Kidney (tissue), 14 donors: ENCODE measurements around the gene S100G. TPM values are rescaled to one million over a fixed set of nuclear protein-coding genes. Genes with fewer than 3 reads are reported as not detected.
"Not testable (repeated sequence)": the region's sequence is repeated elsewhere in the genome, so short reads cannot be mapped to it uniquely, and the experiment has no call there.

ENCODE experiments used
- DNase-seq, 5 donors: peaks; one replicate each; pipeline ENCODE4 v3.0.0-alpha.2; 2013 to 2020
- FAIRE-seq: peaks from 2 replicates; lab custom pipeline; 2012; peaks lifted over from hg19 to GRCh38; lab: Jason Lieb, UNC
- H3K27ac ChIP-seq, 2 donors: one replicate each; pipeline ENCODE4 v1.7.0; 2013; ENCODE audit warnings: low read depth in 2 of 2, low read length in 2 of 2, inconsistent platforms in 1 of 2
- H3K27me3 ChIP-seq: one replicate; pipeline ENCODE4 v1.7.1; 2013; ENCODE audit warnings: low read length, inconsistent platforms; ENCODE audit not compliant: control insufficient read depth, insufficient read depth
- H3K36me3 ChIP-seq, 3 donors: one replicate each; pipeline versions ENCODE4 v1.7.0 to v1.7.1; 2013; ENCODE audit warnings: low read length in 3 of 3, control low read depth in 1 of 3, inconsistent platforms in 1 of 3; ENCODE audit not compliant: insufficient read depth in 3 of 3, control insufficient read depth in 2 of 3
- H3K4me1 ChIP-seq, 3 donors: one replicate each; pipeline versions ENCODE4 v1.7.0 to v1.7.1; 2013; ENCODE audit warnings: low read length in 3 of 3, inconsistent platforms in 1 of 3, low read depth in 1 of 3; ENCODE audit not compliant: control insufficient read depth in 2 of 3, insufficient read depth in 2 of 3
- H3K4me3 ChIP-seq, 3 donors: one replicate each; pipeline versions ENCODE4 v1.7.0 to v1.8.1; 2013; ENCODE audit warnings: low read length in 3 of 3, control low read depth in 1 of 3, inconsistent platforms in 1 of 3
- H3K9ac ChIP-seq, 3 donors: one replicate each; pipeline versions ENCODE4 v1.7.0 to v1.7.1; 2013; ENCODE audit warnings: low read length in 3 of 3, control low read depth in 1 of 3, inconsistent platforms in 1 of 3
- H3K9me3 ChIP-seq, 3 donors: one replicate each; pipeline versions ENCODE4 v1.7.0 to v1.7.1; 2013; ENCODE audit warnings: low read length in 3 of 3, control low read depth in 1 of 3, inconsistent platforms in 1 of 3; ENCODE audit not compliant: control insufficient read depth in 2 of 3, insufficient read depth in 1 of 3
- intact Hi-C: fragments of 100-400 bp; cut with DNase I; formaldehyde crosslinking; loops from one replicate; pipeline ENCODE4 v1.11.1; 2022
- polyA plus RNA-seq: library from polyadenylated mRNA; stranded (reverse); fragments of 350-450 nt; fragmentation: Illumina TruSeq; extraction: RNeasy Lipid Tissue Mini Kit (QIAGEN cat#74804); gene quantifications from one replicate; pipeline ENCODE4 v1.2.3, GENCODE V29; 2014; ENCODE audit warnings: low read depth, low replicate concordance; ENCODE audit not compliant: insufficient read depth
- total RNA-seq: library from RNA; stranded (reverse); fragmentation: NEBNext Ultra II Directional; extraction: Animal tissue kit (Norgen Biotek cat#: 25700); gene quantifications from one replicate; pipeline ENCODE4 v1.2.1, GENCODE V29; 2021
- TF ChIP-seq, protein P1 (sequence below): IDR thresholded peaks from 3 replicates; pipeline ENCODE4 v1.5.1; 2012; ENCODE audit warnings: mild to moderate bottlenecking, moderate library complexity, borderline replicate concordance; ENCODE audit not compliant: insufficient read depth; ENCODE audit errors: extremely low read depth
- donor health status: control.
- donor health status: control.
- donor health status: control.
- donor health status: control.
- donor health status: control.
- donor health status: DM: yes; HTN: yes; CAD: no.
- donor health status: Normal renal cell carcinoma (clear cell type).

The S100G gene
- total and polyA plus RNA-seq, 2 donors from 2014 or later, result not detected

DNA sequence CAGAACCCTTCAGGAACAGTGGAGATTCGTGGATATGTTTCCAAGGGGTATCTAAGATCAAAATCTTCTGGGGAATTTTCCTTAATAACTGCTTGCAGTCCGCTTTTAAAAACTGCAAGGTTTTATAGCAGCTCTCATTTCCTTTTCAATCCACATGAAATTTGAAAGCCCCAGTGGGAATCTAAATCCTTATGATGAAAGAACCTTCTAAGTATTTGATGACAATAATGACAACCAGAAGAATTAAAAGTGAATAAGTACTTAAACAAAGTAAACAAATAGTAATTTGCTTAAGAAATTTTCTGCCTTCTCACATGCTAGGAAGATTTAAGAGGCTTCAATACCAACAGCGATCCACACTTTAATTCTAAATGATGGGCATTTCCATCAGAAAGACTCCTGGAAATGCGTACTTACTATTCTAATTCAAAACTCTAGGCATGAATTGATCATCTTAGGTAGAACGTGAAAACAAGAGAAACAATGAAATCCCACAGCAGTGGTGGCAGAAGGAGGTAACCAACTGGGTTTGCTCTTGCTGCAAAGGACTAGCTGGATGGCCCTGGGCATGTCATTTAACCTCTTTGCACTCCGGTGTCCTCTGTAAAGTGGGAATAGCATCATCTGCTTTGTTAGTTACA, 37.6 kb upstream of the S100G start:
- Histone ChIP-seq H3K4me1 (no peaks in the 10 kb centered on the region), H3K36me3 (no peaks in the 10 kb centered on the region), H3K4me3 (no peak overlapping the region), H3K27me3 (peaks cover 4% of the 10 kb centered on the region), H3K9me3 (no peaks in the 10 kb centered on the region), H3K27ac (no peak overlapping the region), H3K9ac (no peak overlapping the region)
- intact Hi-C loops, result no loop called here
- no peak for FAIRE-seq
- TF ChIP-seq, protein P1, sequence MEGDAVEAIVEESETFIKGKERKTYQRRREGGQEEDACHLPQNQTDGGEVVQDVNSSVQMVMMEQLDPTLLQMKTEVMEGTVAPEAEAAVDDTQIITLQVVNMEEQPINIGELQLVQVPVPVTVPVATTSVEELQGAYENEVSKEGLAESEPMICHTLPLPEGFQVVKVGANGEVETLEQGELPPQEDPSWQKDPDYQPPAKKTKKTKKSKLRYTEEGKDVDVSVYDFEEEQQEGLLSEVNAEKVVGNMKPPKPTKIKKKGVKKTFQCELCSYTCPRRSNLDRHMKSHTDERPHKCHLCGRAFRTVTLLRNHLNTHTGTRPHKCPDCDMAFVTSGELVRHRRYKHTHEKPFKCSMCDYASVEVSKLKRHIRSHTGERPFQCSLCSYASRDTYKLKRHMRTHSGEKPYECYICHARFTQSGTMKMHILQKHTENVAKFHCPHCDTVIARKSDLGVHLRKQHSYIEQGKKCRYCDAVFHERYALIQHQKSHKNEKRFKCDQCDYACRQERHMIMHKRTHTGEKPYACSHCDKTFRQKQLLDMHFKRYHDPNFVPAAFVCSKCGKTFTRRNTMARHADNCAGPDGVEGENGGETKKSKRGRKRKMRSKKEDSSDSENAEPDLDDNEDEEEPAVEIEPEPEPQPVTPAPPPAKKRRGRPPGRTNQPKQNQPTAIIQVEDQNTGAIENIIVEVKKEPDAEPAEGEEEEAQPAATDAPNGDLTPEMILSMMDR, result no peak
- DNase-seq, result no peak

DNA sequence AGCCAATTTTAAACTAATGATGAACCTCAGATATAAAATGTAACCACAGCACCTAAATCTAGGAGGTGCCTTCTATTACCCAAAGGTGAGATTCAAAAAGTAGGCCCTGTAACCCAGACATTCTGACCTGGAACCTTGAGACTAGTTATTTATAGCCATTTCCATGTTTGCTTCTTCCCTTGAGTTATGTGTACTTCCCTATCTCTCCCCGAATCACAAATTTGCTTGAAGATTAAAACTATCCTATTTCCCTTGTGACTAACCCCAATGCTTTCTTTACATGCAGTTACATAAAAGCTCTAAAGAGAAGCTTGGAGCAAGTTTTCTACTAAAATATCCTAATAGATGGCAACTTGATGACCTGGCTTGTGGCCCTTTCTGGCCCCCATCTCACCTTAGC, 32.6 kb upstream of the S100G start:
- intact Hi-C loops, result no loop called here
- Histone ChIP-seq H3K27me3 (peaks cover 8% of the 10 kb centered on the region), H3K4me1 (no peaks in the 10 kb centered on the region), H3K36me3 (no peaks in the 10 kb centered on the region), H3K27ac (no peak overlapping the region), H3K9me3 (no peaks in the 10 kb centered on the region), H3K4me3 (no peak overlapping the region), H3K9ac (no peak overlapping the region)
- DNase-seq (no peak), FAIRE-seq (no peak)
- TF ChIP-seq, protein P1, result no peak

DNA sequence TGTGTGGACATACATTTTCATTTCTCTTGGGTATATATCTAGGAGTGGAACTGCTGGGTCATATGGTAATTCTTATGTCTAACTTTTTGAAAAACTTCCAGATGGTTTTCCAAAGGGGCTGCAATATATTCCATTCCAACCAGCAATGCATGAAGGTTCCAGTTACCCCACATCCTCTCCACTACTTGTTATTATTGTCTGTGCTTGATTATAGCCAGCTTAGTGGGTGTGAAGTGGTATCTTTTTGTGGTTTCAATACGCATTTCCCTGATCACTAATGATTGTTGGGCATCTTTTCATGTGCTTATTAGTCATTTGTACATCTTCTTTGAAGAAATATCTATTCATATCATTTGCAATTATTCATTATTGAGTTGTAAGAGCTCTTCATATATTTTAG, 31.5 kb upstream of the S100G start:
- FAIRE-seq (no peak), DNase-seq (no peak)
- Histone ChIP-seq H3K9me3 (no peaks in the 10 kb centered on the region), H3K4me3 (no peak overlapping the region), H3K36me3 (no peaks in the 10 kb centered on the region), H3K27me3 (peaks cover 4% of the 10 kb centered on the region), H3K4me1 (no peaks in the 10 kb centered on the region), H3K27ac (no peak overlapping the region), H3K9ac (no peak overlapping the region)
- intact Hi-C loops, result no loop called here
- TF ChIP-seq, protein P1, result no peak

DNA sequence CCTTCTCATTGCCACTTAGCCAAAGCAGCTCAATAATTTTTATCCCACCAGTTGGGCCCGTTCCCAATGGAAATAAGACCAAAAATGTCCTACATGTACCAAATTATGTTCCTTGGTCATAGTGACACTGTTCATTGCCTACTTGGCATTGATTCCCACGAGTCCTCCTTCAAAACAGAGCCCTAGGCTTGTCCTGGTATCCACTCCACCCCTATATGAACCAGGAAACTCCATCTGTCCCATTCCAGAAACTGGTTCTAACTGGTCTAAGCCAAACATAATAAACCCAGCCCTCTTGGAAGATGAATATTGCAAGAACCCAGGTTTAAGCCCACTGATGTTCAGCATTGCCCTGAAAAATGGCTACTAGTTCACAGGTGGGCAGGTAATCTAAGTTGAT, 30.9 kb upstream of the S100G start:
- no peak overlapping the region for H3K27ac ChIP-seq
- DNase-seq, result no peak
- no peak for FAIRE-seq
- no peaks in the 10 kb centered on the region for H3K4me1 ChIP-seq
- H3K27me3 ChIP-seq, result peaks cover 4% of the 10 kb centered on the region
- no peak overlapping the region for H3K4me3 ChIP-seq
- no peaks in the 10 kb centered on the region for H3K36me3 ChIP-seq
- TF ChIP-seq, protein P1, result no peak
- no peak overlapping the region for H3K9ac ChIP-seq
- H3K9me3 ChIP-seq, result no peaks in the 10 kb centered on the region
- intact Hi-C loops, result no loop called here

DNA sequence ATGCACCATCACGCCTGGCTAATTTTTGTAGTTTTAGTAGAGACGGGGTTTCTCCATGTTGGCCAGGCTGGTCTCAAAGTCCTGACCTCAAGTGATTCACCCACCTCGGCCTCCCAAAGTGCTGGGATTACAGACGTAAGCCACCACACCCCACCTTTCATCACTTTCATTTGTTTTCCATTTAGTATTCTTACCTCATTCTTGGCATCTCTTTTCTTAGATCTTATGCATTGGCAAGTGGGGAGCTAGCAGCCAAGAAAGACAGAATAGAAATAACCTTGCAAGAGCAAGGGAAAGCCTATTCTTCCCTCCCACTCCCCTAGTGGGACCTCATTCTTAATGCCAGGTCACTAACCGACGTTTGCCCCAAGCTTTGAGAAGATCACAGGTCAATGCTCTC, 21.4 kb upstream of the S100G start:
- intact Hi-C loops, H3K9ac ChIP-seq, H3K4me1 ChIP-seq, H3K36me3 ChIP-seq, DNase-seq, FAIRE-seq, H3K27ac ChIP-seq, H3K4me3 ChIP-seq, H3K9me3 ChIP-seq, H3K27me3 ChIP-seq: not testable (repeated sequence)
